ENCODE results near the gene WDR59. TPM values are rescaled to one million over a fixed set of nuclear protein-coding genes. Genes with fewer than 3 reads are reported as not detected.
A peak's percentile ranks its signal among the peaks of the same experiment; 100 is the strongest.

WDR59 gene
- total and polyA plus RNA-seq, 4 donors = 11.2 to 60.1 (median 32.0) TPM

DNA sequence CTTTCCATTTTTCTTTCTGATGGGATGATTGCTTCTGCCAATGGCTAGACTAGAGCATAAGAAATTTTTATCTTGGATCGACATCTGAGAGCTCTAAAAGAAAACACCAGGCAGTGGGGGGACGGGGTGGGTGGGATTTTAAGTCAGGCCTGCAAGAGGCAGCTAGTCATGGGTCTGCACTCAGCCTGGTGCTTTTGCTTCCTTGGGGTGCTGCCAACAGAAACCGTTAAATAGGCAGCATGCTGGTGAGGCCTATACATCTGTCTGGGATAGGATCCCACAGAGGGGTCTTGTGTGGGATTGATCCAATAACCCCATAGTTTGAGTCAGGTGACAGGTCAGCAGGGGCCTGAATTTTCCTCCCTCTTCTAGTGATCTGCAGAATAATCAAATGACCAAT lies 40.8 kb upstream of the WDR59 start:
- peak; percentile 33 to 66 (median 63) for DNase-seq
- no peak for ATAC-seq (ENCODE audit: insufficient read depth, low FRiP score)
- peaks cover 0 to 3% (median 0%) of the 10 kb centered on the region in 4 donors for H3K9me3 ChIP-seq (ENCODE audit: control insufficient read depth in 4 of 4, insufficient read depth in 3 of 4, low read length in 3 of 4)
- H3K4me1 ChIP-seq (ENCODE audit: control insufficient read depth in 5 of 5, insufficient read depth in 5 of 5, low read length in 5 of 5) = peaks cover 0 to 21% (median 6%) of the 10 kb centered on the region in 5 donors
- no peaks in the 10 kb centered on the region for H3K27me3 ChIP-seq (ENCODE audit: control insufficient read depth in 3 of 3, insufficient read depth in 3 of 3, low read length in 2 of 3)
- TF ChIP-seq, protein P1, sequence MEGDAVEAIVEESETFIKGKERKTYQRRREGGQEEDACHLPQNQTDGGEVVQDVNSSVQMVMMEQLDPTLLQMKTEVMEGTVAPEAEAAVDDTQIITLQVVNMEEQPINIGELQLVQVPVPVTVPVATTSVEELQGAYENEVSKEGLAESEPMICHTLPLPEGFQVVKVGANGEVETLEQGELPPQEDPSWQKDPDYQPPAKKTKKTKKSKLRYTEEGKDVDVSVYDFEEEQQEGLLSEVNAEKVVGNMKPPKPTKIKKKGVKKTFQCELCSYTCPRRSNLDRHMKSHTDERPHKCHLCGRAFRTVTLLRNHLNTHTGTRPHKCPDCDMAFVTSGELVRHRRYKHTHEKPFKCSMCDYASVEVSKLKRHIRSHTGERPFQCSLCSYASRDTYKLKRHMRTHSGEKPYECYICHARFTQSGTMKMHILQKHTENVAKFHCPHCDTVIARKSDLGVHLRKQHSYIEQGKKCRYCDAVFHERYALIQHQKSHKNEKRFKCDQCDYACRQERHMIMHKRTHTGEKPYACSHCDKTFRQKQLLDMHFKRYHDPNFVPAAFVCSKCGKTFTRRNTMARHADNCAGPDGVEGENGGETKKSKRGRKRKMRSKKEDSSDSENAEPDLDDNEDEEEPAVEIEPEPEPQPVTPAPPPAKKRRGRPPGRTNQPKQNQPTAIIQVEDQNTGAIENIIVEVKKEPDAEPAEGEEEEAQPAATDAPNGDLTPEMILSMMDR (IDR thresholded peaks at IDR 0.05; ENCODE audit: control extremely low read depth, extremely low read depth) = no peak
- H3K36me3 ChIP-seq (ENCODE audit: control insufficient read depth in 4 of 4, insufficient read depth in 4 of 4, low read length in 4 of 4) = peaks cover 0 to 7% (median 0%) of the 10 kb centered on the region in 4 donors
- 19 to 34% methylated on average over 3 of the region's 3 CpGs for WGBS, 2 donors
- peak overlapping the region in 1 of 2 donors; percentile 77 for H3K9ac ChIP-seq (ENCODE audit: insufficient read depth in 1 of 2, low read length in 2 of 2)
- H3K27ac ChIP-seq (ENCODE audit: low read depth in 1 of 2, low read length in 1 of 2) = peak overlapping the region; percentile 29 to 62
- H3K4me3 ChIP-seq = no peak overlapping the region

DNA sequence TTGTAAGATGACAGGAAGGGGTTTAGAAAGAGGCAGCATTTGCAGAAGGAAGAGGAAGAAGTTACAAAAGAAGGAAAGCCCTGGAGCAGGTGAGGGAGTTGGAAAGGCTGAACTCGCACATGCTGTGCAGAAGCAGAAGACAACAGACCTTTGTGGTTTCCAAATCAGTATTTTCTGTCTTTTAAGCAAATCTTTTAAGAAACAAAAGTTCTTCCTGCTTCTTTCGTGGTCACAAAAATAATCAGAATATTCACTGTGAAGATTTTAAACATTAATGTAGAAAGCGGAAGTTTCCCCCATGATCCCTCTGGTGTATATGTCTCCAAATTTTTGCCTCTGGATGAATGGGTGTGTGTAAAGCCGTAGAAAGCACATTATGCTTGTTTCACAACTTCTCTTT lies 39.7 kb upstream of the WDR59 start:
- Histone ChIP-seq H3K27me3 (ENCODE audit: control insufficient read depth in 3 of 3, insufficient read depth in 3 of 3, low read length in 2 of 3) (no peaks in the 10 kb centered on the region), H3K4me3 (no peak overlapping the region), H3K9ac (ENCODE audit: insufficient read depth in 1 of 2, low read length in 2 of 2) (no peak overlapping the region), H3K4me1 (ENCODE audit: control insufficient read depth in 5 of 5, insufficient read depth in 5 of 5, low read length in 5 of 5) (peaks cover 0 to 21% (median 6%) of the 10 kb centered on the region in 5 donors), H3K9me3 (ENCODE audit: control insufficient read depth in 4 of 4, insufficient read depth in 3 of 4, low read length in 3 of 4) (peaks cover 0 to 3% (median 0%) of the 10 kb centered on the region in 4 donors), H3K36me3 (ENCODE audit: control insufficient read depth in 4 of 4, insufficient read depth in 4 of 4, low read length in 4 of 4) (peaks cover 0 to 7% (median 0%) of the 10 kb centered on the region in 4 donors), H3K27ac (ENCODE audit: low read depth in 1 of 2, low read length in 1 of 2) (no peak overlapping the region)
- no peak for ATAC-seq (ENCODE audit: insufficient read depth, low FRiP score)
- no peak for DNase-seq
- TF ChIP-seq, protein P1 (IDR thresholded peaks at IDR 0.05; ENCODE audit: control extremely low read depth, extremely low read depth) = no peak
- 29 to 49% methylated on average over 4 of the region's 4 CpGs for WGBS, 2 donors

DNA sequence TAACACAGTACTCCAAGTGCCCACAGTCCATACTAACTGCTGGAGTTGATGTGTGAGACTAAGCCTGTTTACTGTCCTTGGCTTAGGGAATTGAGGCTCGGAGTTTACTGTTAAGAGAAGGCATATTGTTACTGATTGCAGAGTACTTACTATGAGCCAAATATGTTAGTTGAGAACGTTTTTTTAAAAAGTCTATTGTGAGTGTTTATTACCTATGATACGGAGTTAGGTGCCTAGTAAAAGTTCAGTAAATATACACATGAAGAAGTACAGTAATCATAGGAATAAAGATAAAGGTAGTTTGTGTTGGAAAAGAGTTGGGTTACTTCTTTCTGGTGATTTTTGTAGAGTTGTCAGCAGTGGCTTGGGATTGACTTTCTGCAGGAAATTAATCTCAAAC lies 39.3 kb upstream of the WDR59 start:
- H3K27ac ChIP-seq (ENCODE audit: low read depth in 1 of 2, low read length in 1 of 2) = no peak overlapping the region
- WGBS, 2 donors = 42 to 57% methylated on average over 3 of the region's 3 CpGs
- DNase-seq (no peak), ATAC-seq (ENCODE audit: insufficient read depth, low FRiP score) (no peak)
- H3K27me3 ChIP-seq (ENCODE audit: control insufficient read depth in 3 of 3, insufficient read depth in 3 of 3, low read length in 2 of 3) = no peaks in the 10 kb centered on the region
- peaks cover 0 to 3% (median 0%) of the 10 kb centered on the region in 4 donors for H3K9me3 ChIP-seq (ENCODE audit: control insufficient read depth in 4 of 4, insufficient read depth in 3 of 4, low read length in 3 of 4)
- peaks cover 0 to 7% (median 0%) of the 10 kb centered on the region in 4 donors for H3K36me3 ChIP-seq (ENCODE audit: control insufficient read depth in 4 of 4, insufficient read depth in 4 of 4, low read length in 4 of 4)
- TF ChIP-seq, protein P1 (IDR thresholded peaks at IDR 0.05; ENCODE audit: control extremely low read depth, extremely low read depth) = no peak
- H3K4me3 ChIP-seq = no peak overlapping the region
- H3K9ac ChIP-seq (ENCODE audit: insufficient read depth in 1 of 2, low read length in 2 of 2) = no peak overlapping the region
- H3K4me1 ChIP-seq (ENCODE audit: control insufficient read depth in 5 of 5, insufficient read depth in 5 of 5, low read length in 5 of 5) = peaks cover 2 to 21% (median 6%) of the 10 kb centered on the region in 5 donors

DNA sequence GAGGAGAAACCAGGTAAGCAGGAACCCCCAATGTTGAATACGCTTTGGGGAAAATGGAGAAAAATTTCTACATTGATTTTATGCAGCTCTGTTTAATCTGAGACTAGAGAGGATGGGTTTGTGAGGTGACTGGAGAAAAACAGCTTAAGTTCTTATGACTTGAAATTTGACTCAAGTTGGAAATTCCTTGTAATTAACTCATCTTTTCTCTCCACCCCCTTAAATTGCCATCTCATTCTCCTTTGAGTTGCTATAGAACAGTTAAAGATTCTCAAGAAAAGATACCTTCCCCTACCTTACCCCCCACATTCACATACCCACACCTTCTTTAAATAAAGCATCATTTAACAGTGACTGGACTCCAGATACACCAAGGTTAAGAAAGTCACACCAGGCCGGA lies 38.1 kb upstream of the WDR59 start:
- H3K27ac ChIP-seq (ENCODE audit: low read depth in 1 of 2, low read length in 1 of 2) = no peak overlapping the region
- no peak for DNase-seq
- peaks cover 0 to 3% (median 0%) of the 10 kb centered on the region in 4 donors for H3K9me3 ChIP-seq (ENCODE audit: control insufficient read depth in 4 of 4, insufficient read depth in 3 of 4, low read length in 3 of 4)
- WGBS, 2 donors = 98 to 99% methylated on average over 2 of the region's 2 CpGs
- peaks cover 0 to 7% (median 0%) of the 10 kb centered on the region in 4 donors for H3K36me3 ChIP-seq (ENCODE audit: control insufficient read depth in 4 of 4, insufficient read depth in 4 of 4, low read length in 4 of 4)
- H3K4me1 ChIP-seq (ENCODE audit: control insufficient read depth in 5 of 5, insufficient read depth in 5 of 5, low read length in 5 of 5) = peaks cover 3 to 20% (median 6%) of the 10 kb centered on the region in 5 donors
- TF ChIP-seq, protein P1 (IDR thresholded peaks at IDR 0.05; ENCODE audit: control extremely low read depth, extremely low read depth) = no peak
- ATAC-seq (ENCODE audit: insufficient read depth, low FRiP score) = no peak
- no peak overlapping the region for H3K9ac ChIP-seq (ENCODE audit: insufficient read depth in 1 of 2, low read length in 2 of 2)
- H3K4me3 ChIP-seq = no peak overlapping the region
- H3K27me3 ChIP-seq (ENCODE audit: control insufficient read depth in 3 of 3, insufficient read depth in 3 of 3, low read length in 2 of 3) = no peaks in the 10 kb centered on the region
